Activated CD8-positive, alpha-beta memory T cell treated with anti-CD3 and anti-CD28 coated beads, Interleukin-2, amount 50 U/mL, for 1 hour (primary cell): ENCODE results near the gene ERC2.

Source experiments
- DNase-seq: peaks from one replicate; pipeline ENCODE4 v3.0.0-alpha.2; 2020; ENCODE audit errors: extremely low read depth

The ERC2 gene

DNA sequence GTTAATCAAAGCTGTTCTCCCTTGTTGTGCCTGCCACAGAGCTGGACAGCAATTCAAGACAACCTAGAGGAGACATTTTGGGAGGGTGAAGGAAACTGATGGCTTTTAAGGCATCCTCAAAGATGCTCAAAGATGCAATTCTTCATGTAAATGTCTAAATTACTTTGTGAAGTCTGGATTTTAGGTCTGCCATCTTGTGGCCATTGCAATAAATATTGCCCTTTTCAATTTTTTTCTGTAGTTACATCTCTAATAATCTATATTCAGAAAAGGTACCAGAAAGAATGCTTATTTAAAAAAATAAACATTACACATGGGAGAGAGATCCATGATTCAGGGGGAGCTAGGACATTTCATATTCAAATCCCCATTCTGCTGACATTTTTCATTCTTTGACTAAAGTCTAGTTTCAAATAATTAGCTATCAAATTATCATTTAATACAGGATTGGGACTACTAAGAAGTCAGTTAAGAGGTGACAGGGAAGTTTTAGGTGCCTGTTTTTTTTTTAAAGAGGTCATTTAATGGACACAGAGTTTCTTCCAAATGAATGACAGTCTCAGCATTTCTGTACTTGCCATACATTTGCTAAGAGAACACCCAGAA, 721.4 kb downstream of the ERC2 start:
- DNase-seq, result no peak

DNA sequence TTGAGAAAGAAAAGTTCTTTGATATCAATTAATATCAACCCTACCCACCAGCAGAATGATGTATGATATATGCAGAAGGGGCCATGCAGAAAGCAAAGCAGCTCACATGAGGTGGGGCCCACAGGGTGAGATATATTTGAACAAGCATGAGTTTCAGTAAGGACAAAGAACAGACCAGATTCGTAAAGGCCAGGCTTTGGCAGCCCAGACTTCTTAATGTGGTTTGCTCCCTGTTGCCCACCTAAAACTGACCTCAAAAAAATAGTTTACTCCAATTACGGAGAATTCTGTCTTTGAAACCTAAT, 725.5 kb downstream of the ERC2 start:
- no peak for DNase-seq

DNA sequence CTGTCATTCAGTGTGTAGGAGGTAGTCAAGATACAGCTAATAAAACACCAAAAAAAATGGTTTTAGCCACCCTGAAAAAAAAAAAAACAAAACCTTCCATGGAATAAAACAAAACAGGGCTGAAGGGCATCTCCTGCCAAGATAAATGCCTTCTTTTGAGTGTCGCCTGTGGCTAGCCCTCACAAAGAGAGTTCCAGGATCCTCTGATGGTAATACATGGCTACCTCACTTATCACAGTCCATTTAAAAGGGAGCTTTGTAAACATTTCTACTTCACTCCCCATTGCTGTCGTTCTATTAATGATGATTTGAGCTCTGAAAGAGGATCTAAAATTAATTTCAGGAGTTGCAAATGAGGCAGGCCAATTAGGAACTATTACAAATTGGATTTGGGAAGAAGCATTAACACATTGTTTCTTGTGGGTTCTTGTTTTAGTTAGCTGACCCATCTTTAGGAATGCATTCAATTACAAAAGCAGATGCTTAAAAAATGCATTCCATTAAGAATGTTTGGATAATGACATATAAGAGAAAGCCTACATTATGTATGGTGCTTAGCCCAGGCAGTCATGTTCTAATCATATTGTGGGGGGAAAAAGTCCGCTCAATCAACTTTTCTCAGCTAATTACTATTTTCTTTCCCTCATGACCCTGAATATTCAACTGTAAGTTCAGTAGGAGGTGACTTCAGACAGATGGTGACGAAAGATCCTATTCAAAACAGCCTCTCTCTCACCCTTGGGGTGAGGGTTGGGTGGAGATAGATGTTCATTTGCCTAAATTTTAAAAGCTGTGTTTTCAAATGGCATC, 726.0 kb downstream of the ERC2 start:
- no peak for DNase-seq

DNA sequence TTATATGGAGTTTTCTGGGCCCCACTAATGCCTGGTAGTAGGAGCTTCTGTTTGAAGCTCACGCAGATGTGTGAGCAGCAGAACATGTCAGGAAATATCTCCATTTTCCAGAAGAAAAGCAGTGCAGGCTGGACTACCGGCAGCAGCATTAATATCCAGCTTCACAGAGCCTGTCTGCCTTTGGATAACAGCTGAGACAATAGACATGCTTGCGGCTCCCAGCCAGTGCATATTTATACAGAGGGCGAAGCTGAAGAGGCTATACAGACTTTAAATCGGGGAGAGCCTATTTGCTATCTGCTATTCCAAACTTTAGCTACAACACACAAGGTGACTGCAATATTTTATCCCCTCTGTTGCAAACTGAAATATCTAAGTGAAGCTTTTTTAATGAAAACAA, 731.1 kb downstream of the ERC2 start:
- DNase-seq, result no peak

DNA sequence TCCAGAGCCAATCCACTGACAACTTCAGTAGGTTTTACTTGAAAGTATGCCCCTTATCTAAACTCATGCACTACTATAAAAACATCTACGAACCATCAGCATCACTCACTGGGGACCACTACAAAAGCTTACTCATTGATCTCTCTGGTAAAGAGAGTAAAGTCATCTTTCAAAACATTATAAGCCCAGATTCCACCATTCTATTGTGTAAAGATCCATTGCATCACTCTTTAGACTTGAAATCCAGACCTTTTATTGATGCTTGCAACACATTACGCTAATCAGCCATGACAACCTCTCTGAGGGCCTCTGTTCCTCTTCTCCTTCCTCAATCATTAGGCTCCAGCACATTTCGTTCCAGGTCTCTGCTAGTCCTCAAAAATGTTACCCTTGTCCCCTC, 732.3 kb downstream of the ERC2 start:
- no peak for DNase-seq

DNA sequence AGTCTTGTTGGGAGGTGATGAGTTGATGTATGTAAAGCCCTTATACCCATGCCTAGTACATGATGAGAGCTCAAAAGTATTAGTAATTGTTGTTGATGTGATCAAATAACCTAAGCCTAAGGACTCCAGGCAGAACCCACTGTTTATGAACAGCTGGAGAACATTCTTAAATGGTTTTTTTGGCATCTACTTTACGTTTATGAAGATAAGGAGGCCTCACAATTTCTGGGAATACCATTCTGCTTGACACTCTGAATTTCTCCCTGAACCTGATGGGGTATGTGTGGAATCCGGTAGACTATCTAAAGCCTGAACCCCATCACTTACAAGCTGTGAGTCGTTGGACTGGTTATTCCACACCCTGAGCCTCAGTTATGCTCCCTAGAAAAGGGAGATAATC, 736.5 kb downstream of the ERC2 start:
- DNase-seq, result no peak

DNA sequence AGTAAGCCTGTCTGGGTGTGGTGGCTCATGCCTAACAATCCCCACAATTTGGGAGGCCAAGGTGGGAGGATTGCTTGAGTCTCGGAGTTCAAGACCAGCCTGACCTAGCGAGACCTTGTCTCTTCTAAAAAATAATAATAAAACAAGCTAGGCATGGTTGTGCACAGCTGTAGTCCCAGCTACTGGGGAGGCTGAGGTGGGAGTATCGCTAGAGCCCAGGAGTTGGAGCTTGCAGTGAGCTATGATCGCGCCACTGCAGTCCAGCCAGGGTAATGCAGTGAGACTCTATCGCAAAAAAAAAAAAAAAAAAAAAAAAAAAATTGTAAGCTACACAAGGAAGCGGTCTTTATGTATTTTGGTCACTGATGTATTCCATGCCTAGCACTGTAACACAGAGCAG, 738.7 kb downstream of the ERC2 start:
- no peak for DNase-seq

DNA sequence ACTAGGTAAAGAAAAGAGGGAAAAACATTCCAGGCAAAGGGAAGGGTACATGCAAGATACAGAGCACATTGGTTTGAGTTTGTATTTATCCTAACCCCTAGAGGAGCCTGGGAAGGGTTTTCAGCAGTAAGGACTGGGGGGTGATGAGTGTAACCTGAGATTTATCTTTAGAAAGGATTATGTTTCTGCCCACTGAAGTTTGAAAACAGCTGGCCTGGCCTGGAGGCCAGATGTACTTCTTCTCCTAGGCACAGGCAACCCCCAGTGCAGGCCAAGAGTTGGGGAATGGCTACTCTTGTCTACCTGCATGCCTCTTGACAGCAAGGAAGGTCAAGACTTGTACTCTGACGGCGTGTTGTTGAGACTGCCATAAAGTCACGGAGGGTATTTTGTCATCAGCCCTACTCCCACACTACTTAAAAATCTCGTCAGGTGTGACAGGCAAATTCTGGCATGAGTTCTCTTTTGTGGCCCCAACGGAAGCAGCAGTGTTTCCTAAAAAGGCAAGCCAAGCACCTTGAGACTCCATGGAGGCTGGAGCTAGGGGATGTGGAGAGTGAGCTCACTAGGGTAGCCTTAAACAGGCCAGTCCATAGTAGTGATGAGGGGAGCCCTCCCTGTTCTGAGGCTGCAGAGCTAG, 739.7 kb downstream of the ERC2 start:
- no peak for DNase-seq

DNA sequence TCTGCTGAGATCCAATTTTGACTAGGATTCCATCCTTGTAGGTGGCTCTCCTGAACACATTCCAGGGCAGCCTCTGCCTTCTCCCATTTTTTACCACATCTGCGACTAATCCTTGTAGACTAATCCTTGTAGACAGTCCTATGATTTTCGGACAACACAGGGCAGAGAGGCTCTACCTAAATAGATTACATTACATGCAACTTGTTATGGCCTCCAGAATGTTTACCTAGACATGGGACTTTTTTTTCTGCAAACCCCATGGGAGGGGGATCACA, 741.8 kb downstream of the ERC2 start:
- no peak for DNase-seq

DNA sequence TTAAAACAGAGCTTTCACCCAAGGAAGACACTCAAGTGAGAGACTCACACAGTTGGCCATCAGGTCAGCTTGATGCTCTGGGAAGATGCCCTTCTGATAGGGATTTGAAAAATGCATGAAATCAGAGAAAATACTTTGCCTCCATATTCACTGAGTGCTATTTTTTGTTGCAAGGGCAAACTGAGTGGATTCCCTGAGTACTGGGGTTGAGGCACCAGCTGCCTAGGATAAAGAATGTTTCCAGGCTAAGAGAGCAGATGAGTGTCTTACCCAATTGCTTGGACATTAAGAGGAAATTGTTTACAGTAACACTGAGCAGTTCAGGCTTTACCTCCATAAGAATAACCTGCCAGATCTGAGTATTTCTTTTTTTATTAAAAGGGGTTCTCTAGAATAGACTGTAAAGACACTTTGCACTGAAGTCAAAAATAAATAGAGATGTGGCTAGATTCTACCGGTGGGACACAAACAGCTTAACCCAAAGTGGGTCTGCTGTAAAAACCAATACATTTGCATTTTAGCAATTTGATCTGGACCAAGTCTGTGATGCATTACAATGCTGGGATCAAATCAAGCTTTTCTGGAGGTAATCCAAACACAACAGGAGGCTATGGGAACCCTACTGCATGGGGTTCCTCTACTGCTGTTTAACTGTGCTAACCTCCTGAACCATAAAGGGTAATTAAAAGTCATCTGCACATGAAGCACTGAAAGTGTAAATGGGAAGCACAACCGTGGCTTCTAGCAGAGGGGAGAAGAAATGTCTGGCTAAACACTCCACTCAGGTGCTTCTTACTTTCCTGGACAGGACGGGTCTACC, 742.4 kb downstream of the ERC2 start:
- DNase-seq, result no peak

DNA sequence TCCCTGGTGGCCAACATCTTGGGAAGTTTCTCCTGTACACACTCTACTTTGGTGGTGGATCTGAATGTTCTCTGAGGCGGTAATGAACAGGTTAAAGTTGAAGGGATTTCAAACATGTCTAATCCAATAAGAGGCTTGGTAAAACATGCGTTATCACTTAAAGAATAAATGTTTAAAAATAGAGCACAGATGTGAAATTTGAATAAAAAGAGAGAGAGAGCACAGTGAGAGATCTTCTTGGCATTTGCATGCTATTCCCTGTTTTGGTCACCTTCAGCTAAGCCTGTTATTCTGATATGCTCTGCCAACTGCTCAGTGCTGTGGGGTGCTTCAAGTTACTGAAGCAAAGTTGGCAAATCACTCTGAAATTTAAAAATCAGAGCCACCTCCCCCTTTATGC, 743.4 kb downstream of the ERC2 start:
- no peak for DNase-seq

DNA sequence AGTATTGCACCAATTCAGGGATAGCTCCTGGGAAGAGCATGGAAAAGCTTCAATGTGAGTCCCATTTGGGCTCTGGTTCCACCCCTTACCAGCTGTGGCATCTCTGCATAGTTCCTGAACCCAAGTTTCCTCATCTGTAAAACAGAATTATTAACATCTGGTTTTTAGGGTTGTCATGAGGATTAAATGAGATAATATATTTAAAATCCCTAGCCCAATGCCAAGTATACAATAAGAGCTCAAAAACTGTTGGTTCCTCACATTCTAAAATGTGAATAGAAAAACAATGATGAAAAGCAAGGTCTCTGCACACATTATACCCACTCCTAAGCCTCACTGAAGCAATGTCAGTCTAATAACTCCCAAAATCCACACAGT, 743.9 kb downstream of the ERC2 start:
- DNase-seq, result no peak

DNA sequence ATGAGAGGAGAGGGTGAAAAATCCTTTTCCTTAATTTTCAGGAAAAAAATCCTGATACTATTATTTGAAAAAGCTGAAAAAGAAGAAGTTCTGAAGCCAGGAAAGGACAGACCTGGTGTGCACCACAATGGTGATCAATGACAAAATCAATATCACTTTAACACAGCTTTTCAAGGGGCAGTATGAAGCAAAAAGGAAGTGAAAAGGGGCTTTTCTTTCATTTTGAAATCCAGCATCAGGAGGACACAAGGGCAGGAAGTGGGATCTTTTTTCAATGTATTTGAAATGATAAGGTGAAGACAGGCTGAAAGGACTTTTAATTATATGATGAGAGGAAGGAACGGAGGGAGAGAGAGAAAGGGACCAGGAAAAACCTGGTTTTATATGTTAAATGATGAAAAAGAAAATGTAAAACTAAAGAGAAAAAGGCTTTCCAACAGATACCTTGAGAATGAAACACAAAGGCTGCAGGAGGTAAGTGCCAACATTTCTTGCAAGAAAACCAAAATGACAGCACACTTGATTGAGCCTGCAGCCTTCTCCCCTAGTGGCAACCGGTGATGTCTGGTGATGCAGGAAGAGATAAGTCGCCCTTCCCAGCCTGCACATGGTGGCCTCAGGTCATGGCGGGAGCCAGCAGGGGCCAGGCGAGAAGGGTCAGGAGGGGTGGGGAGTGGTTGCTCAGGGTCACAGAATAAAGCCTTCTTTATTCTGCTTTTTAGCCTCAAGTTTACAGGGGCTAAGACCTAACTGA, 744.4 kb downstream of the ERC2 start:
- DNase-seq, result no peak

DNA sequence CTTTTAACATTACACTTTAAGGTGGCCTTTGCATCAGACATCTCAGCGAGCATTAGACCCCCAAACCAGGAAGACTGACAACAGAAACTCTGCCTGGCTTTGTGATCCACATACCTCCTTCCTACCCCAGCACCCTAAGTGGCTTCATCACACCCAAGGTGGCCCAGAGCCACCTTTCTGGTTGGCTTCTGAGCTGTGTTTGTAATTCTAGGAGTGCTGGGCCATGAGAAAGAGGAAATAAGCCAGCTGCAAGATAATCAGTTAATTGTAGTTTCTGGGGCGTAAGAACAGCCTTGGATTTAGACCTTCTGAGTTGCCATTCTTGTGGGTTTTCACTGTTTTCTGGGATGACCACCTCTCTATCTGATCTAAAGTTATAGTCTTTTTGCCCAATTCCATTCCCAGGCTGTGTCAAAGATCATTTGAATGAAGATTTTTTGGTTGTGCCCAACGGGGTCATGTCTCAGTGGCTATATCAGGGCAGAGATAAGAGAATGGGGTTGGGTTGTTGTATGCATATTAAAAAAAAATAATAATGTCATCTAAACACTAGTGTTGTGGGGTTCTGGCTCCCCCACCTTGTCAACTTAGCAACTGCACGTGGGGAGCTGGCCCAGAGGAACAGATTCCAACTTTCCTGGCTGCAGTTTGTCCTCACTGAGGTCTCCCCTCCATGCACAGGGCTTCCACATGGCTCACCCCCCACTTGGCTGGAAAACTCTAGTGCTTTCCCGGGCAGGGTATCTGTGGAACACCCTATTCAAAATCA, 746.4 kb downstream of the ERC2 start:
- DNase-seq, result no peak

DNA sequence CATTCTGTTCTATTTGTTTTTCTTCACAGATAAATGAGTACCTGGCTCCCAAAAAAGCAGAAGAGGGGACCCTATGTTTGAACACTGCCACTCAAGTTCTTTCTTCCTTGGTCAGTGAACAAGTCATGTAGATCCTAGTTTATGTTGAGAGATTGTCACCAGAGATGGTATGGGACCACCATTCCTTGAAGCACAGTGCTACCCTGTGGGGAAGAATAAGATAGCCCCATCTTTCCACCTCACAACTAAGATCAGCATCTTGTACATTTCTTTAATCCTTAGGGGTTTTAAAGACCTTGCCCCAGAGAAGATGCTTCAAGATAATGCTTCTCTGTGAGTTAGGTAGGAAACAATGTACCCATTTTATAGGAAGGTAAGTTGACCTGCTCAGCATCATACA, 747.7 kb downstream of the ERC2 start:
- no peak for DNase-seq

DNA sequence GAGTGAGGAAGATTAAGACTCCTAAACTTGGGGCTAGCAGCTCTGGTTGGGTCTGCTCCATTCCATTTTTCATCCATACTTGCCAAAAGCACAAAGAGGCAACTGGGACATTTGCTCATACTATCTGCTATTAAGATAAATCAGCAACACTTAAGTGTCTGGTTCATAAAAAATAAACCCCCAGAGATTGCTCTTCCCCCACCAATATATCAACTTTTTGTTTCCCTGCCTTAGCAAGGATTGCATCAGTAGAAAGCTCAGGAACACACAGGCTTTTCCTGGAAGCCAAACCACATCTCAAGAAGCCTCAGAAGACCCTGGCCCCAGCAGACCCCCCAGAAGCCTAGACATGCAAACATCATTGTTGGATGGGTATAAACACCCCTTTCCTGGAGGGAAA, 748.8 kb downstream of the ERC2 start:
- no peak for DNase-seq

DNA sequence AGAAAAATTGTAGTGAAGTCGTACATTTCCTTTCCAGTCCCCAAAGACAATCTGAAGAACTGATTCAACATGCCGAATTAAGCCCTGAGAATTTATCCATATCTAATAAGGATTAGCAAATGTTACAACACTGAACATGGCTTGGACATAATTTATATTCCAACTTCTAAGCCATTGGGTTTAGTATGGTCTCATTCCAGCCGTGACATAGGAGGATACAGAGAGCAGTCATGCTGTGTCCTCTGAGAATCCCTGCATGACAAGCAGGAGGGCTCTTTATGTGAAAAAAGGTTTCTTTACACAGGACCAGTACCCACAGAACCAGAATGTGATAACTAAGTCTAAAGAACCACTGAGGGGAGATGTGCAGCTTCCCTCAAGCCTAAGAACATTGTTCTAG, 749.3 kb downstream of the ERC2 start:
- DNase-seq, result no peak

DNA sequence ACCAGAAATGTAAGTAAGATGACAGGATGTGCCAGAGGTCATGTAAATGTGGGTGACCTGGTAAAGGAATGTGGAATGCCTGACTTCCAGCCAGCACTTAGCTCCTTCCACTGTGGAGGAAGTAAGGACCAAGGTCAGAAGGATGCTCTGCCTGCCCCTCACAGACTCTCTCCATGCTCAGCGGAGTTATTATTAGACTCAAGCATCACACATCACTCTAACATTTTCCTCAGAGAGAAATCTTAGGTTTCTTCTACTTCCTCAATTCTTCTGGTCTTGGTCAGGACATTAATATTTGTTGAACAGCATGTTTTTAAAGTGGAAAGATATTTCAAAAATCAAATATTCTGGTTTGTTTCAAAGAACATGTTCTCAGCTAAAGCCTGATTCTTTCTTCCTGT, 749.7 kb downstream of the ERC2 start:
- DNase-seq, result no peak

DNA sequence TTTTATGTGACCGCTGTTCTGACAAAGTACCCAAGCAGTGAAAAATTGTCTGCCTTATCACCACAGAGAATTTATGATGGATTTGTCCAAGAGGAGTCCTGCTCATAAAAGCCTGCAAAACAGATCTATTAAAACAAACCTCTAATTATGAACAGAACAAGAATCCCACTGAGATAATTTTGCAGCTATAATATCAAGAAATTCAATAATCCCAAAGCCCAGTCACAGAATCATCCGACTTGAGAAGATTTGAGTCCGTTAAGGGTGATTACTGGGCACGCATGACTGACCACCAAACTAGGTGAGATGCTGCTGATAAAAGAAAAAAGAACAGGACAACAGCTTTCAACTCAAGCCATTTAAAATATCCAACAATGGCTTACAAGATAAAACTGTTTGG, 750.2 kb downstream of the ERC2 start:
- DNase-seq, result no peak

DNA sequence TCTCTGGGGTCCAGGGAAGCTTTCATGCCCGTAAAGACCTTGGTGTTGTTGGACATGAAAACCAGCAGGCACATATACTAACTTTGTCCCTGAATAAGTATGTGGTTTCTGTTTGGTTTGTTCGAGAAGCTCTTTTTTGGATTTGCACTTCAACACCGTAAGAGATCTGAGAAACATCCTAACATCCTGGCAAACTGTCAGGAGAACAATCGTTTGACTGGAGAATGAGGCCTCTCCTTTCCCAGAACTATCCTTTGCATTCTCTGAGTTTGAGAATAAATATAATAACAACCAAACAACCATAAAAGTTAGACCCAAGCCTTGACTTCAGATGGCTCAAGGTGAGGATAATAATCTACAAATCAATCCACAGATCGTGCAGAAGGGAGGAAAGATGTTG, 750.8 kb downstream of the ERC2 start:
- no peak for DNase-seq

DNA sequence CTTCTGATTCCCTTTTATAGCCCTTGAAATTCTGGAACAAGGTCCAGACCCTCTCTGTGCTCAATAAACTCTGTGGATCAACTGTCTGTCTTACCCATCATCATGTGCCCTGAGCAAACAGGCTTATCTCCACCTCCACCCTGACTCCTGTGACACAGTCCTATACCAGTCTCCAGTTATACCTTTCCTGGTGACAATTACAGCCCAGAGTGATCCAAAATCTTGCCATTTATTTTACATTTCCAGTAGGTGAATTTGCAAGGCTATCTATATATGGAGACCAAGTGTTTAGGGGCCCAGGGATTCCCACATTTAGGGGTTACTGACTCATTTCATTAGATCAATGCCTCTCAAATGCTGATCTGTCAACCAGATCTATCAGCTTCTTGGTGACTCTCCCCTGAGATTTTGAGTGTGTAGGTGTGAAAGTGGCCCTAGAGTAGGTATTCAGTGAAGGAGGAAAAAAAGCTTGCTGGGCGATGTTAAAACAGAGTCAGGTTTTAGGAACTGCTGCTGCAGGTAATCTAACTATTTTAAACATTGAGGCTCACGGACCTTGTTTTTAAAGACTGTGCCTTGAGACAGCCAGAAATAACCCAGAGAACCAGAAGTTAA, 751.5 kb downstream of the ERC2 start:
- no peak for DNase-seq
